Colonic mucosa (tissue), 4 donors: ENCODE results near the gene ST6GALNAC6. TPM values are rescaled to one million over a fixed set of nuclear protein-coding genes. Genes with fewer than 3 reads are reported as not detected.

Source experiments
- DNase-seq: peaks from one replicate; pipeline ENCODE4 v3.0.0-alpha.2; 2020
- H3K27ac ChIP-seq: fragments of 200-600 bp; one replicate; pipeline ENCODE4 v1.8.0; 2021
- H3K27me3 ChIP-seq: fragments of 200-600 bp; one replicate; pipeline ENCODE4 v1.8.0; 2021
- H3K36me3 ChIP-seq: fragments of 200-600 bp; one replicate; pipeline ENCODE4 v1.8.0; 2021
- H3K4me1 ChIP-seq: fragments of 200-600 bp; one replicate; pipeline ENCODE4 v1.8.0; 2021; ENCODE audit warnings: mild to moderate bottlenecking
- H3K4me3 ChIP-seq: fragments of 200-600 bp; one replicate; pipeline ENCODE4 v1.8.0; 2021
- H3K9ac ChIP-seq, 2 donors: one replicate each; pipeline ENCODE4 v1.7.0; 2013; ENCODE audit warnings: control low read depth in 2 of 2, low read depth in 2 of 2, low read length in 2 of 2
- H3K9me3 ChIP-seq: fragments of 200-600 bp; one replicate; pipeline ENCODE4 v1.8.0; 2021
- intact Hi-C: fragments of 100-400 bp; cut with DNase I; formaldehyde crosslinking; loops from one replicate; pipeline ENCODE4 v1.14.1; 2022
- total RNA-seq, 2 donors: library from RNA; stranded (reverse); fragmentation: NEBNext Ultra II Directional in 1 of 2; extraction: Animal tissue kit (Norgen Biotek cat#: 25700) in 1 of 2; gene quantifications; one replicate each; pipeline ENCODE4 v1.2.1, GENCODE V29; 2021
- TF ChIP-seq, protein P1 (sequence below): fragments of 200-600 bp; IDR thresholded peaks from one replicate; pipeline ENCODE4 v1.8.0; 2022; ENCODE audit warnings: antibody characterized with exemption, mild to moderate bottlenecking
- donor health status: healthy.
- donor health status: DM: no; HTN: no; CAD: no.
- donor health status: DM: no; HTN: no; CAD: no.

Gene ST6GALNAC6
- total RNA-seq, 2 donors from 2014 or later: 251 to 279 TPM

DNA sequence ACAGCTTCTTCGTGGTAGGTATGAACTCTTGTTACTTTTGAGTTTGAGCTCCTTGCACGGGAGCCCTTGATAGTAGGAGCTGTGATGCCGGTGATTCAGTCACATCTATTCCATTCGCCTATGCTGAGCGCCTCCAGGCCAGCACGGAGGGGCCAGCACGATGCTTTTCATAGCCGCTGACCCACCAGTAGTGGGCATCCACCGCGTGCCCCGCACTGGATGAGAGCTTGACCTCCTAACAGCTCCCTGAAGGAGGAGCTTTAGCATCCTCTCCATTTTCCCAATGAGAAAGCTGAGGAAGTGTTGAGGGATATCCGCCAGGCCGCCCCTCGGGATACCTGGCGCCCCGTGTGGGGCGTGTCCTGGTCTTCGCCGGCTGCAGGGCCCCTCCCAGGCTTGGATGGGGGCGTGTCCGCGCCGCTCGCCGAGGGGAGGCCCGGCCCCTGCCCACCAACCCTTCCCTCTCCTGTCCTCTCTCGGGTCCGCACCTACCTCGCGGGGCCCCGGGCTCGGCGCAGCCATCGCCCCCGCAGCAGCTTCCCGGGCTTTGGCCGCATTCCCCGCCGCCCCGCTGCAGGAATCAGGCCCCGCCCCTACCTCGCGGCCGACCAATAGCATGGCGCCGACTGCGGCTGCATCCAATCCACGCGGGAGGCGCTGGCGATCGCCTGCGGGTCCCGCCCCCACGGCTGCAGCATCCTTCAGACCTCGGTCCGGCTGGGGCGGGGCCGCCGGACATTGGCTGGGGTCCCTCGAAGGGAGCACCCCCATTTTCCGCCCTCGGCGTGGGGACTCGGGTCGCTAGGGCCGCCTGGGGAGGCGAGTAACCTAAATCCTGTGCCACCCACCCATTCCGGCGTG is 31.1 kb upstream of the ST6GALNAC6 start, which contains the start of gene PIP5KL1:
Gene PIP5KL1, minus strand, starts transcription at position 547 of the 861 bp plus-strand sequence. Its CDS starts 25 bp downstream, at position 522.
- intact Hi-C loops: no loop called here
- TF ChIP-seq, protein P1, sequence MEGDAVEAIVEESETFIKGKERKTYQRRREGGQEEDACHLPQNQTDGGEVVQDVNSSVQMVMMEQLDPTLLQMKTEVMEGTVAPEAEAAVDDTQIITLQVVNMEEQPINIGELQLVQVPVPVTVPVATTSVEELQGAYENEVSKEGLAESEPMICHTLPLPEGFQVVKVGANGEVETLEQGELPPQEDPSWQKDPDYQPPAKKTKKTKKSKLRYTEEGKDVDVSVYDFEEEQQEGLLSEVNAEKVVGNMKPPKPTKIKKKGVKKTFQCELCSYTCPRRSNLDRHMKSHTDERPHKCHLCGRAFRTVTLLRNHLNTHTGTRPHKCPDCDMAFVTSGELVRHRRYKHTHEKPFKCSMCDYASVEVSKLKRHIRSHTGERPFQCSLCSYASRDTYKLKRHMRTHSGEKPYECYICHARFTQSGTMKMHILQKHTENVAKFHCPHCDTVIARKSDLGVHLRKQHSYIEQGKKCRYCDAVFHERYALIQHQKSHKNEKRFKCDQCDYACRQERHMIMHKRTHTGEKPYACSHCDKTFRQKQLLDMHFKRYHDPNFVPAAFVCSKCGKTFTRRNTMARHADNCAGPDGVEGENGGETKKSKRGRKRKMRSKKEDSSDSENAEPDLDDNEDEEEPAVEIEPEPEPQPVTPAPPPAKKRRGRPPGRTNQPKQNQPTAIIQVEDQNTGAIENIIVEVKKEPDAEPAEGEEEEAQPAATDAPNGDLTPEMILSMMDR: no peak
- Histone ChIP-seq H3K27me3 (peaks cover 10% of the 10 kb centered on the region), H3K4me3 (peak within 1 kb of the TSS; percentile 46), H3K9me3 (no peaks in the 10 kb centered on the region), H3K9ac (no peak within 1 kb of the TSS), H3K36me3 (no peaks in the 10 kb centered on the region), H3K27ac (no peak within 1 kb of the TSS), H3K4me1 (peaks cover 24% of the 10 kb centered on the region)
- DNase-seq: peak; percentile 81

GRCh38 chr9:127929625-127929979 is 30.2 kb upstream of the ST6GALNAC6 start:
- TF ChIP-seq, protein P1: no peak
- H3K9ac ChIP-seq: no peak overlapping the region
- no peak for DNase-seq
- intact Hi-C loops: no loop called here
- no peak overlapping the region for H3K27ac ChIP-seq
- peaks cover 24% of the 10 kb centered on the region for H3K4me1 ChIP-seq
- H3K27me3 ChIP-seq: peaks cover 18% of the 10 kb centered on the region
- no peaks in the 10 kb centered on the region for H3K9me3 ChIP-seq
- H3K4me3 ChIP-seq: no peak overlapping the region
- no peaks in the 10 kb centered on the region for H3K36me3 ChIP-seq

GRCh38 chr9:127928676-127929624 is 29.5 kb upstream of the ST6GALNAC6 start:
- Histone ChIP-seq H3K9ac (no peak overlapping the region), H3K27ac (no peak overlapping the region), H3K9me3 (no peaks in the 10 kb centered on the region), H3K27me3 (peaks cover 18% of the 10 kb centered on the region), H3K4me1 (peaks cover 24% of the 10 kb centered on the region), H3K36me3 (no peaks in the 10 kb centered on the region), H3K4me3 (no peak overlapping the region)
- no peak for DNase-seq
- intact Hi-C loops: no loop called here
- TF ChIP-seq, protein P1: no peak

DNA sequence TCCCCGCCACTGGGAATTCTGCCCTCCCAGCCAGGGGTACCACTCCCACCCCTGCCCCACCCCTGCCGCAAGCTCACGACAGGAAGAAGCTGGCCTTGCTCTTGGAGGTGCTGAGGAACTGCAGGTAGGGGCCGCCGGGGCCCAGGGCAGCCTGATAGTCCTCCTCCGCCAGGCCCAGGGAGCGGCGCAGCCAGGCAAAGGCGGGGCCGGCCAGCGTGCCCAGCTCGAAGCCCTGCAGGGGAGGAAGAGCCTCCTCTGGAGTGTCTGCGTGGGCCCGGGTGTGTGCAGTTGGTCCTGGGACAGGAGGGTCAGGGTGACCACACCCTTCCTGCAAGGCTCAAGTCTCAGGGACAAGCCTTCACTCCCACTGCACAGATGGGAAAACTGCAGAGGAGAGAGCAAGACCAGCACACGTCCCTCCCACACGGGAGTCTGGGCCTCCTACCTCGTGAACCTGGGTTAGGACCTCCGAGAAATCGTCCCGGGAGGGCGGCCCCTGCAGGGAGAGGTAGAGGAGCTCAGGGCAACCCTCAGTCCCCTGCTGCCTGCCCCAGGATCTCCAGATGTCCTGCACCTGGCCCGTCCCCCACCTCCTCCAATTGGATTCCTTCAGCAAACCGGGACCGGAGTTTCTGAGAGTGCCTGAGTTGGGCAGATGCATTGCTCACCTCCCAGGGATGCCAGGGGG is 28.7 kb upstream of the ST6GALNAC6 start:
- H3K27ac ChIP-seq: no peak overlapping the region
- peak; percentile 50 for DNase-seq
- TF ChIP-seq, protein P1: no peak
- H3K27me3 ChIP-seq: peaks cover 18% of the 10 kb centered on the region
- no peaks in the 10 kb centered on the region for H3K9me3 ChIP-seq
- peaks cover 24% of the 10 kb centered on the region for H3K4me1 ChIP-seq
- no peaks in the 10 kb centered on the region for H3K36me3 ChIP-seq
- intact Hi-C loops: no loop called here
- H3K9ac ChIP-seq: no peak overlapping the region
- peak overlapping the region; percentile 33 for H3K4me3 ChIP-seq
